Ramos (cell line): Measurements from ENCODE around the gene ANKRD33.

Experiments
- in situ Hi-C: fragments of 300-500 bp; cut with MboI; formaldehyde crosslinking; loops from one replicate; pipeline ENCODE4 v1.14.3; 2022; ENCODE audit warnings: low sequenced_read_pairs; ENCODE audit not compliant: unreplicated experiment

ANKRD33 gene

GRCh38 chr12:51855586-51856428 lies 32.1 kb upstream of the ANKRD33 start:
- in situ Hi-C loops = no loop called here

- in situ Hi-C loops = no loop called here
These were observed 26.9 kb upstream of the ANKRD33 start for GRCh38 chr12:51860986-51861385.

- in situ Hi-C loops = no loop called here
These were observed 25.0 kb upstream of the ANKRD33 start for GRCh38 chr12:51862947-51863346.

GRCh38 chr12:51863363-51863932 lies 24.5 kb upstream of the ANKRD33 start:
- in situ Hi-C loops = no loop called here

GRCh38 chr12:51863933-51864832 lies 23.7 kb upstream of the ANKRD33 start:
- in situ Hi-C loops = no loop called here

GRCh38 chr12:51864833-51865670 lies 22.9 kb upstream of the ANKRD33 start:
- in situ Hi-C loops = no loop called here

GRCh38 chr12:51865757-51866270 lies 22.1 kb upstream of the ANKRD33 start:
- in situ Hi-C loops = no loop called here

- in situ Hi-C loops = no loop called here
These were observed 21.6 kb upstream of the ANKRD33 start for GRCh38 chr12:51866324-51866723.

GRCh38 chr12:51866762-51867161 lies 21.1 kb upstream of the ANKRD33 start:
- in situ Hi-C loops = no loop called here

GRCh38 chr12:51867371-51867770 lies 20.5 kb upstream of the ANKRD33 start:
- in situ Hi-C loops = no loop called here

- in situ Hi-C loops = no loop called here
These were observed 20.0 kb upstream of the ANKRD33 start for GRCh38 chr12:51867796-51868428.

- in situ Hi-C loops = no loop called here
These were observed 18.9 kb upstream of the ANKRD33 start for GRCh38 chr12:51868821-51869495.

GRCh38 chr12:51869496-51869865 lies 18.4 kb upstream of the ANKRD33 start:
- in situ Hi-C loops = no loop called here

- in situ Hi-C loops = no loop called here
These were observed 18.0 kb upstream of the ANKRD33 start for GRCh38 chr12:51869931-51870330.

GRCh38 chr12:51870504-51870903 lies 17.4 kb upstream of the ANKRD33 start:
- in situ Hi-C loops = no loop called here

GRCh38 chr12:51871126-51871525 lies 16.8 kb upstream of the ANKRD33 start:
- in situ Hi-C loops = no loop called here

- in situ Hi-C loops = no loop called here
These were observed 15.8 kb upstream of the ANKRD33 start for GRCh38 chr12:51871918-51872688.

- in situ Hi-C loops = no loop called here
These were observed 15.3 kb upstream of the ANKRD33 start for GRCh38 chr12:51872689-51872981.
